GM04504 (cell line): ENCODE measurements around the gene C17orf107.

Experiments used
- DNase-seq: peaks from one replicate; pipeline ENCODE4 v3.0.0-alpha.2; 2012; ENCODE audit warnings: low read depth

Gene C17orf107

DNA sequence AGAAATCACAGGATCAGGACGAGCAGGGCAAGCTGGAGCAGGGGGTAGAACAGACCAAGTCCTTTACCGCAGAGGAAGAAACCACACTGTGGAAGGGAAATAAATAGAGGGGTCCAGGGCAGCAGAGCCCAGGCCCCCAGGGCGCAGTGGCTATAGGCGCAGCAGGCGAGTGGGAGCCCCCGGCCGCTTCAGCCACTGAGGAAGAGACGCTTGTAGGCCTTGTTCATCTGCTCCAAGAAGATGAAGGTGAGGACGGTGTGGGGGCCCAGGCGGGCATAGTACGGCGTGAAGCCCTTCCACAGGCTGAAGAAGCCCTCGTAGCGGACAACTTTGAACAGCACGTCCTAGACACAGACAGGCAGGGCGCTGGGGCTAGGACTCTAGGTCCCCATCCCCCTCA is 38.2 kb downstream of the C17orf107 start:
- no peak for DNase-seq

DNA sequence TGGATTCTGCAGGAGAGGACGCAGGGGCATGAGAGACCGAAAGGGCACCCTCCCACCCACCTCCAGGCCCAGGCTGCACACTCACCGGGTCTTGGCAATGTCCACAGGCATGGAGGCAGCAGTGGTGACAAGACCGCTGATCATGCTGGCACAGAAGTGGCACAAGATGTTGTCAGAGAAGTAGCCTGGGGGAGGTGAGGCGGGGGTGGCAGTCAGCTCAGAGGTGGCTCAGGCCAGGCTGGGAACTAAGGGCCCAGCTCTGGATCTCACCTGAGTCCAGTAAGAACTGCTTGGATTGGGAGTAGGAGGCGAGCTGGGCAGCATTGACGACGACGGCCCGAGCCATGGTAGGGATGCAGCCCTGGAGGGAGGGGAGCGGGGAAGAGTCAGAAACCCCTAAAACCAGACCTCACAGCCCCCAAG is 38.7 kb downstream of the C17orf107 start:
- DNase-seq = no peak

DNA sequence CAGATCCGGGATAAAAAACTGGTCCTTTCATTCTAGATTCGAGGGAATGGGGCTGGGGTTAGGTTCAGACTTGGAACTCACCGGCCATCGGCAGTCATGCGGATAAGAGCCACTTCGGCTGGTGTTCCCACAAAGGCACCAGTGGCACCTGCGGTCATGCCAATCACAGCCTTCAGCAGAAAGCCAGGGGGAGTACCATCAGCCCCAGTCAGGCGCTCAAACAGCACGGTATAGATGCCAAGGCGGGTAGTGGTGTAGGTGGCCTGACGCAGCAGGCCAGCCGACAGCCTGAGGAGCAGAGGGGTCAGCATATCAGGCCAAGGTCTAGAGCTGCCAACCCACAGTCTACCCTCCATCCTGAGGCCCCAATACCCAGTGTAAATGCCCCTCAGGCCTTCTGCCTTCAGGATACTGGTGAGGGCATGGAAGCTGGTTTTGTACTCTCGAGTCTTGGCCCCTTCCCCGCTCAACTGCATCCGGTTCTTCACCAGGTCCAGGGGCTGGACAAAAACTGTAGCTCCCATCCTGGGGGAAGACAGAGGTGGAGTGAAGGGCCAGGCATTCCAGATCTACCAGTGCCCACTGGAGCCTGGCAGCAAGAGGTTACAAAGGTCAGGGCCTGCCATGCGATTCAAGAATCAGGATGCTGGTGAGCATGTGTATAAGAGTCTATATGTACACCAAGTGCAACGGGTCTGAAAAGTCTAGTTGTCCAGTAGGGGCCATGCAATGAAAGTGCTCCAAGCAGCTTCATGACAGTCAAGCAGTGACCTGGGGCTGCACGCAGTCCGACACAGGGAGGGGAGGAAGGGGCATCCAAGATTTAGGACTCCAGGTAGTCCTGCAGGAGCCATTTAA is 39.6 kb downstream of the C17orf107 start:
- DNase-seq = no peak

DNA sequence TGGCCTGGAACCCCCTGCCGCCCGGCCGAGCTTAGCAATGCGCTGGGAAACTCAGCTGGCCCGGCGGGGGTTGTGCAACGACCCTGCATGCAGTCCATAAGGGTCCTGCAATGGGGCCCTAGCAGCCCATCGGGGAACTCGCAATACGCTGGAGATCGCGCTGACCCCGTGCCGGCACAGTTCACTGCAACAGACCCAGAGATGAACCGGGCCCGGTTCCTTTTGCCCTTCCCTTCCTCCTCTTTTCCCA is 40.1 kb downstream of the C17orf107 start:
- DNase-seq = no peak

GRCh38 chr17:4939796-4940554 is 40.6 kb downstream of the C17orf107 start, which contains the start of the genes RNF167 and SLC25A11:
Gene RNF167 (plus strand): TSS chr17:4940268. CDS start chr17:4940910, 642 bp downstream.
Gene SLC25A11 (minus strand): TSS chr17:4940046. CDS start chr17:4939910, 136 bp downstream.
- DNase-seq = peak; percentile 100

DNA sequence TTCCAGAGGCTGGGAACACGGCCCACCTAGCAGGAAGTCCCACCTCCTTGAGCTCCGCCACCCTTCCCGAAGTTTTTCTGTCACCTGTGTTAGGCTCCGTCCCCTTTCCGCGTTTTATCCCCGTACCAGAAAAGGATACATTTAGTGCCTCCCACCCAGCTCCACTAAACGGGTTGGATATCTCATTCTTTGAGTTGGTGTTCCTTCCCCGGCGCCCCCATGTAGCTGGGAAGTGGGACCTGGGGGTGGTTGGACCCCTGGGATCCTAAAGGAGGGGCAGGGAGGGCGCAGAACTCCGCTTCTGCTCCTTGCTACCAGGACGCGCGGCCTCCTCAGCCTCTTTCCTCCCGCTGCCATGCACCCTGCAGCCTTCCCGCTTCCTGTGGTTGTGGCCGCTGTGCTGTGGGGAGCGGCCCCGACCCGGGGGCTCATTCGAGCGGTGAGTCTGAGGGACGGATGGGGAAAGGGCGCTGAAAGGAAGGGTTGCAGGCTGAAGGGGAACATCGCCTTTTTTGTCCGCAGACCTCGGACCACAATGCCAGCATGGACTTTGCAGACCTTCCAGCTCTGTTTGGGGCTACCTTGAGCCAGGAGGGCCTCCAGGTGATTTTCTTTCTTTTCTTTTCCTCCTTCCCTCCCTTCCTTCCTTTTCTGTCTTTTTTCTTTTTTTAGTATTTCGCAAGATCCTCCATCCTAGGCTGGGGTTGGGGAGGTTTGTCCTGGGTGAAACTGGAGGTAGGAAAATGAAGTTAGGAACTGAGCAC is 41.4 kb downstream of the C17orf107 start:
- DNase-seq = no peak

DNA sequence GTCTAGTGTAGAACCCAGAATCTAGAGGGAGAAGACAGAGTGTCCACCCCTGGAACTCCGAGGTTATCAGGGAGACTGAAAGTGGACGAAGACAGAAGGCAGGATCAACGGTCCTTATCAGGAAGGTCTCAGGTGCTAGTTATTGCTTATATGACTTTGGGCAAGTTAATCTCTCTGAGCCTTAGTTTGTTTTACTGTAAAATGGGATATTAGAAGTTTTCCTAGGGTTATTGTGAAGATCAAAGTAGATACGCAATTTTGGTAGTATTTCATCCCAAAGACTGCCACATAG is 41.9 kb downstream of the C17orf107 start:
- DNase-seq = no peak

DNA sequence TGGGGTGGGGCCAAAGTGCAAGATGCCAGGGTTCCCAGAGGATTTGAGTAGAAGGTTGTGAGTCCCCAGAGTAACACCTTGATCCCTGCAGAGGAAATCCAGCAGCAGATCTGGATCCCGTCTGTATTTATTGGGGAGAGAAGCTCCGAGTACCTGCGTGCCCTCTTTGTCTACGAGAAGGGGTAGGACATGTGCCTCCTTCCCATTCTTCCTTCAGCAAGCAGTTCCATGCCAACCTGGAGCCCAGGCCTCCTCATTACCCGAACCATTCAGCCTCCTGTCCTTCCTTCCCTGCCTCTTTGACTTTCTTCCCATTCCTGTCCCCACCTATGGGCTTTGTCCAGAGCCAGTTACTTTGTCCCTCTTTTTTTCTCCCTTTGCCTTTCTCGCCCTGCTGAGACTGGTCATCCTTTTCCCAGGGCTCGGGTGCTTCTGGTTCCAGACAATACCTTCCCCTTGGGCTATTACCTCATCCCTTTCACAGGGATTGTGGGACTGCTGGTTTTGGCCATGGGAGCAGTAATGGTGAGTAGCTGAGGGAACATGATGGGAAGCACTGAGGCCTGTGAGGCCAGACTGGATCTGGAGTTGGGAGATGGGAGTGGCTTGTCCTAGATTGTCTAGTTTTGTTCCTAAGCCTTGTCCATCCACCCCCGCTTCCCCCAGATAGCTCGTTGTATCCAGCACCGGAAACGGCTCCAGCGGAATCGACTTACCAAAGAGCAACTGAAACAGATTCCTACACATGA is 43.6 kb downstream of the C17orf107 start:
- no peak for DNase-seq

DNA sequence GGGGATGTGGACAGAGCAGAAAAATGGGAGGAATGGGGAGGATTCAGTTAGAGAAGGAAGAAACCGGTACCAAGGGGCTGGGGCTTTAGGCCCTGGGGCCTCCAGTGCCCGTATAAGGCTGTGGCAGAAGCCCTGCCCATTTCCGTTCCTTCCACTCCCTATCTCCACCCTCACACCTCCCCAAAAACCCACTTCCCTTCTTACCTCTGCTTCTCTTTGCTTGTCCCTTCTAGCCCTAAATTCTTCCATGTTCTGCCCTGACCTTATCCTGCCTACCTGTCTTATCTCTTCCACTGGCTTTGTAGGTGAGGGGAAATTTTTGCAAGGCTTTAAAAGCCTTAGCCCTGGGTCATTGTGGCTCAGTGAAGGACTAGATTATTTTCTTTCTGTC is 44.8 kb downstream of the C17orf107 start:
- DNase-seq = no peak

GRCh38 chr17:4944554-4945175 is 45.3 kb downstream of the C17orf107 start:
- no peak for DNase-seq

GRCh38 chr17:4945176-4945943 is 46.0 kb downstream of the C17orf107 start:
- DNase-seq = peak; percentile 86

GRCh38 chr17:4945944-4946280 is 46.6 kb downstream of the C17orf107 start:
- DNase-seq = no peak

DNA sequence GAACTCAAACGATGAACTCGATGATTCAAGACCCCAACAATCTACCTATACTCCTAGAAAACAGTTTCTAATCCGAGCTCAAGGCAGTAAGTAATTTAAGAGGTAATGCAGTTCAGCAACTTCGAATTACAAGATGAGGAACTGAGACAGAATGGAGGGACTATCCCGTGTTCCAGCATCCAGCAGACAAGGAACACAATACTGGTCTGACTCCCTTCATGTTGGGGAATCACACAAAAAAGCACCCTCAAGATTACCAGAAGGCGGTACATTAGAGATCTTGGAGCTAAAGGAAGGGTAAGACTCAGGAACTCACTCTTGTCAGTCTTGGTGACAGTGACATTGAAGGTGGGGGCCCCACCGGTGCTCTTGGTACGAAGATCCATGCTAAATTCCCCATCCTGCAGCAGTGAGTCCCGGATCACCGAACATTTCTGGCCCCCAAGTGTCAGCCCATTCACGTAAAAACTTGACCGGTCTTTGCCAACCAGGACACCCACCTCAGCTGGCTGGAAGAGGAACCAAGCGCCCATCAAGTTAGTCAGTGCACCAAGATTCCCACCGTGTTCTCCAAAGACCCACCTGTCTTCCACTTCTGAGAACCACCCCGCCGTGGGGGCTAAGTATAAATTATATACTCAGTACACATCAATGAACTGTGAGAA is 47.1 kb downstream of the C17orf107 start:
- DNase-seq = no peak

DNA sequence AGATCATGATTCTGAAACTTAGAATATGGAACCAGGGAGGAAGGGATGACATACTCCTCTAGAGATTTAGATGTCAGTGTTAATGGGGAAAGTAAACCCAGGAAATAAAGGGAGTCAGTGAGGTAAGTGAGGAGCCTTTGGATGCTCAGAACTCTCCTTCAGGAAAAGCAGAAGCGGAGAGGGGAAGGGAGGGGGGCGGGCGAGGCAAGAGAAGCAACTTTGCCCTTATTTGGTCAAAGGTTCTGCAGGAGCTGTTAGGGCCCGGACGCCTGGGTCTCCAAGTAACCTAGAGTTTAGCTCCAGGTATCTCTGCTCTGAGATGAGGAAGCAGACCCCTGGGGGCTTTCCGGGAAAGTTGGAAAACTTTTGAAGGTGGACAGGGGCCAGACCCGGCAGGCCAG is 47.7 kb downstream of the C17orf107 start:
- no peak for DNase-seq

DNA sequence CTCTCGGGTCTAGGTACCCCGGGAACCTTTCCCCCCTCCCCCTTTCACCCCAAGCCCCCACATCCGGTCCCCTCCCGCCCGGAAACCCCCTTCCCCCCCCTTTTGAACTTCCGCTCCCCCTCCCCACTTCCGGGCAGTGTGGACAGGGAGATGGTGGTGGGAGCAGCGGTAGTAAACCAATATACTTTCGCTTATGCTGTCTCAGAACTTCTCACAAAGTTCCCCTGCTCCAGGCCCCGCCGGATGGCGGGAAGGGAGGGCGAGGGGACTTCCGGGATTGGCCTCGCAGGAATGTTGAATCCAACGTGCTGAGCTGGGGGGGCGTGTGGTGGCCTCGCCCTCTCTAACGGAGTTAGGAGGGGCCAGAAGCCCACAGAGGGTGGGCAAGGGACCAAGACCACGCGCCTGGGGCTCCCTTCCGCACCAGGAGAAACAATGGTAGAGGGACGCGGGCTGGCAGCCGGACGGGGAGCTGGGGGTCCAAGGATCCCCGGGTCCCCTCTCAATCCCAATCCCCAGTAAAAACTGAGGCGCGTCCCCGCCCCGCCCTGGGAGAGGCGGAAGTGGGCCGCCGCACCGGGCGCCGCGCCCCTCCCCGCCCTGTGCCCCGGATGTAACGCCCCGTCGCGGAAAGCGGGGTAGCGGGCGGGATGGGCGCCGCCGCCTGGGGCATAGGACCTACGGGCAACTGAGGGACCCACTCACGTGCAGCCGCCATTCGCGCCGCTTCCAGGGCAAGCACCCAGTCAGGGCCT is 48.3 kb downstream of the C17orf107 start:
- no peak for DNase-seq

- DNase-seq = peak; percentile 88
Measured at GRCh38 chr17:4948166-4948930, 49.0 kb downstream of the C17orf107 start, which contains the start of gene PFN1. Gene PFN1 (minus strand): TSS chr17:4948530. CDS start chr17:4948394, 136 bp downstream.

DNA sequence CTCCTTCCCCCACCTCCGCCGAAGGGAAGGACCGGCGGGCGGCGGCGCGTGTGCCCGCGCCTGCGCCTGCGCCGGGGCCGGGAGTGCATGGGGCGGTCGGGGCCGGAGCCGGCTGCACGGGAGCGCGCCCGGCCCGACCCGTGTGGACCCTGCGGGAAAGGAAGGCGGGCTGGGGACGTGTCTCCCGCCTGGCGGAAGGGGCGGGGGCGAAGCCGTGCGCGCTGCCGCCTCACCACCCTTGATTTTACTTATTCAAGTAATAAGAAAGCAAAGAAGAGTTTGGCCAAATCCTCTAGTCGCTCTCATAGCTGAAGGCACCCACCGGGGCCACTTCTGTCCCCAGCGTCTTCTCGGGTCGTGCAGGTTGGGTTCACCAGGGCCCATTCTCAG is 49.6 kb downstream of the C17orf107 start:
- DNase-seq = peak; percentile 84

DNA sequence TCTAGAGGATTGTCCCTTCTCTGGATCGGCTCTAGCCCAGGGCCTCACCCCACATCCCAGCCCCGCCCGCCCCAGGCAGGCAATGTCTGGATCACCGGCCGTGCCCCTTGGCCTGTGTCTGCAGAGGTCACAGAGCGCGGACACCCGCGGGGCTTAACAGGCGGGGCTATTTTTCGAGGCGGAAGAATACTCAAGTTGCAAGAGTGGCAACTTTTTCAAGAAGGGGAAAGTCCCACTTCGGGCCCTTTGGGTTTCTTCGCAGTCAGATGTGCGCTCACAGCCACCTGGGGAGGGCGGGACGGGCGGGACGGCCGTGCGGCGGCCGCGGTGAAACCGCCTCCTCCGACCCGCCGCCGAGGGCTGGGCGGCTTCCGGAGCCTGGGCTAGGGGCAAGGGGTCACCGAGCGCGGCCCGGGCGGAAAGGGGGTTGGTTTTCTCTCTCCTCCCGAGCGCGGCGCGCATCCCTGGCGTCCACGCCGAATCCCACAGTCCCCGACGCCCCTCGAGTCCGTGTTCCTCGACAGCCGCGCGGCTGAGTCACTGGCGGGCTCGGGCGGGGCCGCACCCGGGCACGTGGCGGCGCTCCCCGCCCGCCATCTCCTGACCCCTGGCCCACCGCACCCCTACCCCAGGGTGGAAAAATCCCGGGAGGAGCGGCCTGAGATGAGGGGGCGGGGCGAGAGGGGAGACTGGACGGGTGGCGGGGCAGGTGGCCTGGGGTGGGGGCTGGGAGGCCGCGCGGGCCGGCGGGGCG is 50.2 kb downstream of the C17orf107 start:
- no peak for DNase-seq
